Nephron progenitor cell (in vitro differentiated cells): Measurements from ENCODE around the gene FMNL2.

Experiments
- DNase-seq: peaks from one replicate; pipeline ENCODE4 v3.0.0; 2021
- H3K27ac Mint-ChIP-seq: 2 replicates; pipeline ENCODE4 v1.8.0; 2021; ENCODE audit warnings: mild to moderate bottlenecking, moderate library complexity, mixed read lengths
- H3K27me3 Mint-ChIP-seq: 2 replicates; pipeline ENCODE4 v1.8.0; 2021; ENCODE audit warnings: mild to moderate bottlenecking, low read depth, mixed read lengths; ENCODE audit not compliant: poor library complexity
- H3K36me3 Mint-ChIP-seq: 2 replicates; pipeline ENCODE4 v1.8.0; 2021; ENCODE audit warnings: low read depth, mixed read lengths
- H3K4me1 Mint-ChIP-seq: 2 replicates; pipeline ENCODE4 v1.8.0; 2021; ENCODE audit warnings: mixed read lengths
- H3K4me3 Mint-ChIP-seq: 2 replicates; pipeline ENCODE4 v1.8.0; 2021; ENCODE audit warnings: mild to moderate bottlenecking, moderate library complexity, mixed read lengths
- H3K9me3 Mint-ChIP-seq: 2 replicates; pipeline ENCODE4 v1.8.0; 2021; ENCODE audit warnings: mild to moderate bottlenecking, moderate library complexity, mixed read lengths
- CTCF ChIP-seq: fragments of 200-600 bp; sonication (generic); IDR thresholded peaks from 2 replicates; pipeline ENCODE4 v1.5.0; 2021; ENCODE audit warnings: antibody characterized with exemption

FMNL2 gene

GRCh38 chr2:152560166-152560565 lies 225.2 kb downstream of the FMNL2 start:
- Mint-ChIP-seq H3K9me3 (no peaks in the 10 kb centered on the region), H3K27me3 (no peaks in the 10 kb centered on the region), H3K36me3 (peaks cover 56% of the 10 kb centered on the region), H3K4me1 (no peaks in the 10 kb centered on the region), H3K4me3 (no peak overlapping the region), H3K27ac (no peak overlapping the region)
- no peak for DNase-seq
- TF ChIP-seq CTCF: no peak

GRCh38 chr2:152560873-152561595 lies 226.1 kb downstream of the FMNL2 start:
- no peaks in the 10 kb centered on the region for H3K27me3 Mint-ChIP-seq
- no peak overlapping the region for H3K27ac Mint-ChIP-seq
- H3K4me1 Mint-ChIP-seq: peaks cover 3% of the 10 kb centered on the region
- no peak for DNase-seq
- H3K4me3 Mint-ChIP-seq: no peak overlapping the region
- H3K9me3 Mint-ChIP-seq: no peaks in the 10 kb centered on the region
- peaks cover 65% of the 10 kb centered on the region for H3K36me3 Mint-ChIP-seq
- no peak for TF ChIP-seq CTCF

- peaks cover 71% of the 10 kb centered on the region for H3K36me3 Mint-ChIP-seq
- H3K4me3 Mint-ChIP-seq: no peak overlapping the region
- H3K27ac Mint-ChIP-seq: no peak overlapping the region
- TF ChIP-seq CTCF: no peak
- DNase-seq: no peak
- peaks cover 10% of the 10 kb centered on the region for H3K4me1 Mint-ChIP-seq
- H3K9me3 Mint-ChIP-seq: no peaks in the 10 kb centered on the region
- H3K27me3 Mint-ChIP-seq: no peaks in the 10 kb centered on the region
Measured at GRCh38 chr2:152562198-152562884, 227.4 kb downstream of the FMNL2 start.

GRCh38 chr2:152563764-152564163 lies 228.8 kb downstream of the FMNL2 start:
- DNase-seq: no peak
- peak overlapping the region; percentile 8 for H3K27ac Mint-ChIP-seq
- H3K27me3 Mint-ChIP-seq: no peaks in the 10 kb centered on the region
- H3K9me3 Mint-ChIP-seq: no peaks in the 10 kb centered on the region
- no peak for TF ChIP-seq CTCF
- H3K4me1 Mint-ChIP-seq: peaks cover 10% of the 10 kb centered on the region
- peaks cover 75% of the 10 kb centered on the region for H3K36me3 Mint-ChIP-seq
- H3K4me3 Mint-ChIP-seq: no peak overlapping the region

GRCh38 chr2:152564754-152565551 lies 230.0 kb downstream of the FMNL2 start:
- H3K9me3 Mint-ChIP-seq: no peaks in the 10 kb centered on the region
- peaks cover 10% of the 10 kb centered on the region for H3K4me1 Mint-ChIP-seq
- H3K27ac Mint-ChIP-seq: no peak overlapping the region
- H3K4me3 Mint-ChIP-seq: no peak overlapping the region
- H3K36me3 Mint-ChIP-seq: peaks cover 69% of the 10 kb centered on the region
- TF ChIP-seq CTCF: no peak
- no peak for DNase-seq
- H3K27me3 Mint-ChIP-seq: no peaks in the 10 kb centered on the region
